Measurements from ENCODE around the gene GNAI3.

GRCh38 chr1:109639841-109640184 lies 91.4 kb downstream of the GNAI3 start:
- TF ChIP-seq CTCF (IDR thresholded peaks at IDR 0.05; ENCODE audit: poor library complexity) (no peak), EZH2 (IDR thresholded peaks at IDR 0.05; ENCODE audit: borderline replicate concordance) (no peak), EZH2phosphoT487 (IDR thresholded peaks at IDR 0.05; ENCODE audit: low read depth, severe bottlenecking, unreplicated experiment) (no peak)

Measured in hepatocyte (in vitro differentiated cells).